Parathyroid adenoma (tissue), 2 donors: ENCODE results near the gene C14orf119.

ENCODE experiments used
- H2AFZ ChIP-seq: fragments of 300-600 bp; sonication (generic); one replicate; pipeline ENCODE4 v1.7.0; 2017; ENCODE audit warnings: antibody characterized with exemption, mild to moderate bottlenecking
- H3K27ac ChIP-seq: fragments of 300-600 bp; sonication (generic); one replicate; pipeline ENCODE4 v1.7.0; 2017
- H3K27me3 ChIP-seq: fragments of 300-600 bp; sonication (generic); one replicate; pipeline ENCODE4 v1.7.0; 2017; ENCODE audit warnings: low read length; ENCODE audit not compliant: control insufficient read depth, insufficient read depth
- H3K36me3 ChIP-seq: fragments of 300-600 bp; sonication (generic); one replicate; pipeline ENCODE4 v1.7.0; 2017; ENCODE audit warnings: low read length; ENCODE audit not compliant: control insufficient read depth, insufficient read depth
- H3K4me1 ChIP-seq: fragments of 300-600 bp; sonication (generic); one replicate; pipeline ENCODE4 v1.7.0; 2017; ENCODE audit warnings: control low read depth
- H3K4me2 ChIP-seq: fragments of 300-600 bp; sonication (generic); one replicate; pipeline ENCODE4 v1.7.0; 2017; ENCODE audit warnings: low read length
- H3K4me3 ChIP-seq: fragments of 300-600 bp; sonication (generic); one replicate; pipeline ENCODE4 v1.7.0; 2017; ENCODE audit warnings: low read depth, low read length
- H3K79me2 ChIP-seq: fragments of 300-600 bp; sonication (generic); one replicate; pipeline ENCODE4 v1.7.0; 2017; ENCODE audit warnings: control low read depth
- H3K9ac ChIP-seq: fragments of 300-600 bp; sonication (generic); one replicate; pipeline ENCODE4 v1.7.0; 2017; ENCODE audit warnings: mild to moderate bottlenecking
- H3K9me3 ChIP-seq: fragments of 300-600 bp; sonication (generic); one replicate; pipeline ENCODE4 v1.7.0; 2017; ENCODE audit warnings: low read length; ENCODE audit not compliant: control insufficient read depth
- CTCF ChIP-seq: fragments of 300-600 bp; sonication (generic); IDR thresholded peaks from one replicate; pipeline ENCODE4 v1.7.0; 2017; ENCODE audit warnings: antibody characterized with exemption, mild to moderate bottlenecking
- donor health status: primary hyperparathyroidism.

C14orf119 gene

GRCh38 chr14:23102801-23103200, 7.5 kb downstream of the C14orf119 start:
- no peak for TF ChIP-seq CTCF
- no peak overlapping the region for H3K4me2 ChIP-seq
- H3K9ac ChIP-seq = no peak overlapping the region
- no peak overlapping the region for H2AFZ ChIP-seq
- no peak overlapping the region for H3K27ac ChIP-seq
- H3K79me2 ChIP-seq = peaks cover 10% of the 10 kb centered on the region
- no peak overlapping the region for H3K4me3 ChIP-seq
- no peaks in the 10 kb centered on the region for H3K9me3 ChIP-seq
- no peaks in the 10 kb centered on the region for H3K27me3 ChIP-seq
- H3K36me3 ChIP-seq = no peaks in the 10 kb centered on the region
- H3K4me1 ChIP-seq = no peaks in the 10 kb centered on the region

GRCh38 chr14:23103581-23103980, 8.3 kb downstream of the C14orf119 start:
- Histone ChIP-seq H3K4me2 (no peak overlapping the region), H2AFZ (no peak overlapping the region), H3K27me3 (no peaks in the 10 kb centered on the region), H3K4me1 (no peaks in the 10 kb centered on the region), H3K9ac (no peak overlapping the region), H3K79me2 (peaks cover 10% of the 10 kb centered on the region), H3K27ac (no peak overlapping the region), H3K9me3 (no peaks in the 10 kb centered on the region), H3K36me3 (no peaks in the 10 kb centered on the region), H3K4me3 (no peak overlapping the region)
- no peak for TF ChIP-seq CTCF

GRCh38 chr14:23104070-23104590, 8.8 kb downstream of the C14orf119 start:
- Histone ChIP-seq H3K9me3 (no peaks in the 10 kb centered on the region), H3K4me1 (no peaks in the 10 kb centered on the region), H3K4me3 (no peak overlapping the region), H3K4me2 (no peak overlapping the region), H3K27ac (no peak overlapping the region), H3K79me2 (peaks cover 10% of the 10 kb centered on the region), H3K27me3 (no peaks in the 10 kb centered on the region), H3K9ac (no peak overlapping the region), H3K36me3 (no peaks in the 10 kb centered on the region), H2AFZ (no peak overlapping the region)
- no peak for TF ChIP-seq CTCF

- no peak for TF ChIP-seq CTCF
- no peak within 1 kb of the TSS for H3K4me2 ChIP-seq
- H3K9ac ChIP-seq = no peak within 1 kb of the TSS
- no peak within 1 kb of the TSS for H3K27ac ChIP-seq
- H3K4me3 ChIP-seq = no peak within 1 kb of the TSS
- H3K9me3 ChIP-seq = no peaks in the 10 kb centered on the region
- H3K36me3 ChIP-seq = no peaks in the 10 kb centered on the region
- H3K4me1 ChIP-seq = no peaks in the 10 kb centered on the region
- no peaks in the 10 kb centered on the region for H3K27me3 ChIP-seq
- no peak within 1 kb of the TSS for H2AFZ ChIP-seq
- peaks cover 10% of the 10 kb centered on the region for H3K79me2 ChIP-seq
Measured at GRCh38 chr14:23104591-23105347, 9.5 kb downstream of the C14orf119 start, which contains the start of gene CIROP. Gene CIROP, minus strand, starts transcription at chr14:23104989. Its CDS starts 69 bp downstream, at chr14:23104920.
